NCI-H187 treated with DMSO at 0.1 percent for 48 hours (cell line): ENCODE data around the gene LPAR3.
"Not testable (repeated sequence)": the region's sequence is repeated elsewhere in the genome, so short reads cannot be mapped to it uniquely, and the experiment has no call there.

Source experiments
- DNase-seq: peaks from one replicate; lab custom pipeline; 2025; lab: John Stamatoyannopoulos, UW

Gene LPAR3, protein sequence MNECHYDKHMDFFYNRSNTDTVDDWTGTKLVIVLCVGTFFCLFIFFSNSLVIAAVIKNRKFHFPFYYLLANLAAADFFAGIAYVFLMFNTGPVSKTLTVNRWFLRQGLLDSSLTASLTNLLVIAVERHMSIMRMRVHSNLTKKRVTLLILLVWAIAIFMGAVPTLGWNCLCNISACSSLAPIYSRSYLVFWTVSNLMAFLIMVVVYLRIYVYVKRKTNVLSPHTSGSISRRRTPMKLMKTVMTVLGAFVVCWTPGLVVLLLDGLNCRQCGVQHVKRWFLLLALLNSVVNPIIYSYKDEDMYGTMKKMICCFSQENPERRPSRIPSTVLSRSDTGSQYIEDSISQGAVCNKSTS

DNA sequence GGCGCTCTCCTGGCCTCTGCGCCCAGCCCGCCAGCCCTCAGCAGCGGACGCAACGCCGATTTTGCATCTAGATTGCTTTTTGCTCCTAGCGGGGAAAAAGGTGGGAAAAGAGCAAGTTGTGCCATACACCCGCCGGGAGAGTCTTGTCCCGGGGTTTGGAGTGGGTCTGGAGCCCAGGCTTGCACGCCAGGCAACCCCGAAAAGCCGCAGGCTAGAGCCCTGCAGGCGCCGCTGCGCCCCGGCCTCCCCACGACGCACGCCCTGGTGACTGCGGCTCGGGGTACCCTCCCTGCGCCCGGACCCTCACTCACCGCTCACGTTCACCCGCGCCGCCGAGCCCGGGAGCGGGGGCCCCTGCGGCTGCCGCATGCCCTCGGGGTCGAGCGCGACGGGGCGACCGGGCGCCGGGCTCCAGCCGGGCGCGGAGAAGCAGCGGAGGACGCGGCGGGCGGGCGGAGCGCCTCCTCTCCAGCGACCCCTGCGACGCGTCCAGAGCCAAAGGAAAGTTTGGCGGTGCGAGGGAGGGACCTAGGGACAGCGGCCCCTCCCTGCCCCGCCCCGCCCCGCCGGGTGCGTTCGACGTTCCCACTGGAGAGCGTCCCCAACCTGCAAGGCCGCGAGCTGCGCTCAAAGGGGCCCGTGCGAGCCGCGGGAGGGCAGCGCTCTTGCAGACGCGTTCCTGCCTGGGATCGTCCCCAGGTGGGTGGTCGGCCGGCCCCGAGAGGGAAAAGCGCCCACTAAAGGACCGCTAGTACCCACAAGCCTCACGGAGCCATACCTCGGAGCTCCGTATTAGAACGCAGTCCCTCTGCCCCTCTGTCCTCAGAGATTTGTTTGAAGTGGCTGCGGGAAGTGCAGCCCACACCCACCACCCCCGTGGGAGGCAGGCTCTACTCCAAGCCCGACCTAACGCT, at the start of gene LPAR3:
LPAR3 (minus strand) TSS at position 502 of the 914 bp plus-strand sequence. CDS start 27,086 bp downstream, outside the sequence.
- no peak for DNase-seq

DNA sequence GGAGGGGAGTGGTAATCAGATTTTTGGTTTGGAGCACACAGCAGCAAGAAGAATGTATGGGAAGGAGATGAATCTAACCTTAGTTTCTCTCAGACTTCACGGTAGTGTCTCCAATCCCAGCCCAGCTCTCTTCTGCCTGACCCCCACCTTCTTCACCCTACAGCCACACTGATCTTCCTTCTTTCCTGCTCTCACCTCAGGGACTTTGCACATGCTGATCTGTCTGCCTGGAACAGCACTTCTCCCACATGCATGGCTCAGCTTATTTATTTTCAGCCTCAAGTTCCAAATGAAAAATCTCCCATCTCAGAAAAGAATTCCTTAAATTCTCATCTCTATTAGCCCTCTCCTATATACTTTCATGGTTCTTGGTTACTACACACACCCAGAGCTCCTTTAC, 48.8 kb upstream of the LPAR3 start:
- DNase-seq: no peak

DNA sequence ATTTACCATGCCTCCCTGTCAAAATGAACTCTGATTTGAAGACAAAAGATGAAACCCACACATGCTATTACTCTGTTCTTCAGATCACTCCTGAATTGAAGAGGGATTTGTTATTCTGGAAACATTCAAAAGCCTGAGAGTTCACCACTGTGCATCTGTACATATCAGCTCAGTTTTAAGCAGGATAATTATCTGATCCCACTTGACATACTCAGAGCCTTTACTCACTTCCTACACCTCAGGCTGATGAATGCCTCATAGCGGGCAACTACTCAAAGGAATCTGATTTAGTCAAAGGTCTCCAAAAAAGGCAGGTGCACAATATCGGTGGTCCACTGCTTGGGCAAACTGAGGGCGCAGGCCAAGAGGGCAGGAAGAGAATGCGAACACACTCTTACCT, 47.5 kb upstream of the LPAR3 start:
- no peak for DNase-seq

DNA sequence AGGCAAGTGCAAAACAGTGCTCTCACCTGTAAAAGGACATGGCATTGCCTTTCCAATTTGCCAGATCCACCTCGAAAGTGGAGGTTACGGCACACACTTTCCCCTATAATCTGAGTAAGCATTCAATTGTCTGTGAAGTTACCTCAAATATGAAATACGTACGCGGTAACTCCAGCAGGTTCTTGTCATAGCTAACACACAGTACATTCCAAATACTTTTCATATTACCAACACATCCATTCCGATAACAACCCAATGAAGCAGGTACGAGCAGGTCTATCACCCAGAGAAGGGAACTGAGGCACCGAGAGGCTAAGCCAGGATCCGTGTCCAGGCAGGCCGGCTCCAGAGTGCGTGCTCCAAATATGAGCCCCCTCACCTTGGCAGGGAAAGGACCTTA, 46.8 kb upstream of the LPAR3 start:
- DNase-seq: no peak

DNA sequence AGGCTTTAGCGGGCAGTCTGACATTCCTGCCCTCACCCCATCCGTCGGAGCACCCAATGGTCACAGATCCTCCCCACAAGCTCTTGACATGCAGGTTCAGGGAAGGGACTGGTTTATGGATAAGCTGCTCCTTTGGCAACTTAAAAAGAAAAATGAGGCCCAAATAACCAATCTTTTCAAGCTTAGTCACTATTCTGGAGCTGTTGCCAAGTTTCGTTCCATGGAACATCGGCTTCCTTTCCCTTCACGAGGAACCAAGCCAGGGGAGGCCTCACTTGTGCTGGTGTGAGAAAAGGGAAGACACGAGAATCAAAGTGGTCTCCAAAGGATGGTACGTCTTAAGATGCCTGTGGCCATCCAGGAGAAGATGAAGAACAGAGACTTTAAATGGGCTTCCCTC, 46.1 kb upstream of the LPAR3 start:
- no peak for DNase-seq

DNA sequence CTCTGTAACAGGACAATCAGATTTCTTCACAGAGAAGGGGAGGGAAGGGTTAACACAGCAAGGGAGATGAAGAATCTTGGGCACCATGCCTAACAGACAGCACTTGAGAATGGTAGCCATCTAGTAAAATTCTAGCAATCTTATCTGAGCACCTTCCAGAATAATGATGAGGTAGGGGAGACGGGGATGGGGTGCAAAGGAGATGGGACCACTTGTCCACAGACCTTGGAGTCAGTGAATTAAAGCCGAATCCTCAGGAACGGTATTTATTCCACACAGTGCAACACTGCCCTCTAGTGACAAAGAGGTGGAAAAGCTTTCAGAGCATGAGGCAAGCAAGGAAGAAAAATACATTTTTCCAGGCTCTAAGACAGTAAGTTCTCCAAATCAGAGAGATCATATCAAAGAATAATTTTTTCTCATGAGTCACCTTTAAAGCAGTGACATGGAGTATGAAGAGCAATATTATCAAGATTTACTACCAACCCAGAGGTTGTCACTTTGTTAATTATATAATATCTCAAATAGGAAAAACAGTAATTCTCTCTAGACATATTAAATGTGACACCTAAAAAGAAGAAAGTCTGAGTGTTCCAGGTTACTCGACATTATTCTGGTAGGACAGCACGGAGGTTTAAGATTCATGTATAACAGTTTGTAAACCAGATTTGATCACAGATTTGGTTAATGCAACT, 43.3 kb upstream of the LPAR3 start:
- DNase-seq: no peak

DNA sequence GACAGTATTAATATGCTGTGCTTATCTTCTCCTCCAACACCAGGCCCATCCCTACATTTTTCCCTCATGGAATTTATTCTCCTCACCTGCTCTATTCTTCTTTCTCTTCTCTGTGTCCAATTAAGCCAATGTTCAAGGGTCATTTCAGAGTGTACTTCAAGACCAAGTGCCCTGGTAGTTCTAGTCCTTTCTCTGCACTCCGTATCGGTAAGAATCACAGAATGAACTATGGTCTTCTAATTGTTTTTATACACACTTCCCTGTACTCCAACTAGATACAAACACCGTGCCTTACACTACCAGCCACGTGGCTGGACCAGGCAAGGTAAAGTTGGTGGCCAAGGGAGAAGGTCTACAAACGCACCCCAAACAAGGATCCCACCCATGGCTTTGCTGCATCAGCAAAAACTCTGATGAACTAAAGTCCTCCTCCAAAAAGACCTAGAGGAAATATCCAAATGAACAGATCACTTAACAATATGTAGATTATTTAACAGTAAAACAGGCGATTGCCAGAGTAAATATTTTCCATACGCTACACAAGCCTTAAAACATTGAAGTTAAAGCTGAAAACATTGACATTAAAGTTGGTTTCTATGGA, 40.1 kb upstream of the LPAR3 start:
- no peak for DNase-seq

DNA sequence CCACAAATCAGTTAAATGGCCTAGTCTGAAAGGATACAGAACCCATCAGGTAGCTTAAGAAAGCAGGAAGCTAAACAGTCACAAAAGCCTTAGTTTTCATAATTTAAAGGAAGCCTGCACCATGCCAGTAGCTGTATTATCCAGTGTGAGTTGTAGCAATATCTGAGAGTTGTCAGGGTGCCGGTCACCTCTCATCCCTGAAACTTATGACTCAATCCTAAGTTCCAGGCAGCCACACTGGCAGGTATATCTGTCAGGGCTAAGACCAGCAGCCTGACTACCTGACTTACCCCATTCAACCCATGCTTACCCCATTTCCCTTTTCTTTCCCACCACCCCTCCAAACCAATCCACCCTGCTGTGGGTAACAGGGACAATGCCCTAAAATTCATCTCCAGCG, 37.8 kb upstream of the LPAR3 start:
- no peak for DNase-seq

DNA sequence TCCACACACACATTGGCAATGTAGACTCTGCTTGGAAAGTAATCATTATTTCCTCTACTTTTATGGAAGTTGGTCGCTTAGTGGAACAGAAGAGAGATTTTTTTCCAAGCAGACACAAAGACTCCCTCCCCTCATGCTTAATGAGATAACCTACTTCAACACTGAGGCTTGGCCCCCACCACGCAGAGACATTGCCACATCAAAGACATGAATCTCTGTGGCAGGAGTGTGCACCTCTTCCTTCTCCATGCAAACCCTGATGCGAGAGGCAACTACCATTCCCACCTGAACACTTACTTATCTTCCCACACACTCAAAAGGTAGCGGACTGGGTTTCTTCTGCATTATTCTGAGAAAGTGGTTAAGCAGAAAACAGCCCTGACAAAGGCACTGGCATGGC, 37.3 kb upstream of the LPAR3 start:
- no peak for DNase-seq

DNA sequence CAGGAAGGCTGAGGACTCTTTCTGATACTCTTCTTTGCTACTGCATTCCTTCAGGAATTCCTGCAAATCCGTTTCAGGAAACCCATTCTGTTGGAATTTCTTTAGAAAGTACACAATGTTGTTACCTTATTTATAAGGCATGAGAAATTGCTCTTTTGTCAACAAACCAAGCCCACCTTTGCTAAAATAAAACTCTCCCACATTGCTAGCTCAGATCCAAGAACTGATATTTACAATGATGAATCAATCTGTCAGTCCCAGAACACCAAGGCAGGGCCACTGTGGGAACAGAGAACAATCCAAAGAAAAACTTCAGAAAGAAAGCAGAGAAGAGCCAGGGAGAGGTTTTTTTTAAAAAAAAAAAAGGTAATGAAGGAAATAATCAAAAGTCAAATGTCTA, 36.6 kb upstream of the LPAR3 start:
- no peak for DNase-seq

DNA sequence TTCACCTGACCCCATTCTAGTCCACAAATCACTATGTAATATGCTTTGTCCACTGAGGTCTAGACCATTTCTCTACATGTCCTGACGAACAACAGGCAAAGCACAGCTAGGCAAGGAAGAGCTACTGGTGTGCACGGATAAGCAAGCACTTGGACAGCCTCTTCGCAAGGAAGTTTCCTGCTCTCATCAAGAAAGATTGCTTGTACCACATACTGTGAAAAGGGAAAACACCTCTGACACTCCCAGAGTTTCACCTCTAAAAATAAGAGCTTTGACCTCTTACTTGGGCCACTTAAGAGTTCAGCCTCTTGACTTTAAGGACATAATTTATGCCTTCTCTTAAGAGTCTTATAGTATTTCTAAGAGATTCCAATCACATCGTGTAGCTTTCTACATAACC, 36.0 kb upstream of the LPAR3 start:
- DNase-seq: no peak

DNA sequence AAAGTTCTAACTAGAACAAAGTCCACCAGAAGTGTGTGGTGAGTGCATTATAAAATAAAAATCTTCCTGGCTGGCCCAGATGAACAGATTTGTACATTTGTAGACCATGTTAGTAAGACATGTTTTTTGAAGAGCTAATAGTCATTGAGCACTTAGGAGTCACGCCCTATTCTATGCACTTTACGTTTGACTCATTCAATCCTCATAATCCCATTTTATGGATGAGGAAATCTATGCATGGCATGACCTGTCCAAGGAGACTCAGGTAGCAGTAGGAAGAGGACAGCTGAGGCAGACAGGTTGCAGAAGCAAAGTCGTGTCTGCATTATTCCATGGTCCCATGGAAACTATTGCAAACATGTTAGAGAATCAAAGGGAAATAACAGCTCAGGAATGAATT, 30.3 kb upstream of the LPAR3 start:
- DNase-seq: no peak

DNA sequence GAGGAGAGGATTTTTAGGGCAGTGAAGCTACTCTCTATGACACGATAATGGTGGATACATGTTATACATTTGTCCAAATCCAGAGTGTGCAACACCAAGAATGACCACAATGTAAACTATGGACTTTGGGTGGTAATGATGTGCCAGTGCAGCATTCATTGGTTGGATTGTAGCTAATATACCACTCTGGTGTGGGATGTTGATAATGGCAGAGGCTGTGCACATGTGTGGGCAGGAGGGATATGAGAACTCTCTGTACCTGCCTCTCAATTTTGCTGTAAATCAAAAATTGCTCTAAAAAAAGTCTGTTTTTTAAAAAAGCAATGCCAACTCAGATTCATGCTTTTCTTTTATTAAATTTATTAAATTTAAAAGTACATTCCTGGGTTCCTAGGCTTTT, 27.2 kb upstream of the LPAR3 start:
- no peak for DNase-seq

DNA sequence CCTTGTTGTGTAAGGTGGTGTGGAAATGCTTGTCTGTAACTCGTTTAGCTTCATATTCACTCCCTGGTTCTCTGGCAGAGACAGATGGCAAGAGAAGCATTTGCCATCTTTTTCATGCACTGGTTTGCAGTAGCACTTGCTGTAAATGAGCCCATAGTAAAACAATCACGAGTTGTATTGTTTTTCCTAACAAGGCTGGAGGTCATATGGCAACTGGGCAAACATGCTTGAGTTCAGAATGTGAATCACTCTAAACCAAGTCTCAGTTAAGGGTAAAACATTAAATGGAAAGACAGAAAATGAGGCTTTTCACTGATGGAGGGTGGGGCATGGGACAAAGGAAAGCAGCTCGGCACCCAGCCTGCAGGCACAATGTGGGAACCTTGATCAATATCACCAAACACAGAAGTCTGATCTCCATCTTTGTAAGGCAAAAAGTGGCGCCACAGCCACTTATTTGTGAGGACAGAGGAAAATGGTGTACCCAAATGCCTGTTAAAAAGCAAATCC, 26.5 kb upstream of the LPAR3 start:
- no peak for DNase-seq

DNA sequence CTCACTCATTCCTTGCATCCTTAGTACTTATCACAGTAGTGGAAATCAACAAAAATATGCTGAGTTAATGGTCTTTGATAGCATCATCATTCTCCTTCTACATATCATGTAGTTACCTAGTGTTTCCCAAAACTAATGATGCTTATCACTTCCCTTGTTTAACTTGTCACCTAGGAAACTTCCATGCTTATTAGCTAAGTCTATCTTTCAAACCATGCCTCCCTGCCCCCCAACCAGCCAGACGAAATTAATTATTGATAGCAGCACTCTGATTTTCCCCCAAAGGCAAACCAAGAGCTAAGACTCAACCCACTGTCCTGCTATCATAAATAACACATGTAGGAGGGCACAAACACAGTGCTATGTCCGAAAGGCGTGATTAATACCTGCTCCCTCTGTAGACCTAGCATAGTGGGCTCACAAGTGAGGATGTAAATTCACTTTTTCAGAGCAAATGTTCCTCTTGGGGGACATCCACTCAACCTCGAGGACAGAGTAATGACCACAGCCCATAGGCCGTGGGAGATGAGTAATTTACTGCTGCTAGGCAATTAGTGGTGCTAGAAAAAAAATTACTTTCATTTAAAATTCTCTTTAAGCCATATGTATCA, 25.8 kb upstream of the LPAR3 start:
- no peak for DNase-seq

DNA sequence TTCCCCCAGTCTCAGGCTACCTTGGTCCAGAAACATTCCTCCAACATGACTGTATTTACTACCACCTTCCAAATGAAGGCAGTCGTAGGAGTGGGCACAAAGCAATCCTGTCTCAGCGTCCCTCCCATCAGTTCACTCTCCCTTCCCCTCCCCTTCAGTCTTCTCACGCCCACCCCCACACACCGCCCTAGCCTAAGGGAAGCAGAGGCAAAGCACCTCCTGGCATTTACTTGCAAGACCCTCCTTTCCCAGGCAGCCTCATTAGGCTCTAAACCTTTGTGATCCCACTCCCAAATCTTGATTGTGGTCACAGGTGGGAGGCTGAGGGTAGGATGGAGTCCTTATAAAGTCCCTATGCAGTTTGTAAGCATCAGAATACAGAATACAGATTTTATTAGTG, 23.9 kb upstream of the LPAR3 start:
- DNase-seq: no peak

DNA sequence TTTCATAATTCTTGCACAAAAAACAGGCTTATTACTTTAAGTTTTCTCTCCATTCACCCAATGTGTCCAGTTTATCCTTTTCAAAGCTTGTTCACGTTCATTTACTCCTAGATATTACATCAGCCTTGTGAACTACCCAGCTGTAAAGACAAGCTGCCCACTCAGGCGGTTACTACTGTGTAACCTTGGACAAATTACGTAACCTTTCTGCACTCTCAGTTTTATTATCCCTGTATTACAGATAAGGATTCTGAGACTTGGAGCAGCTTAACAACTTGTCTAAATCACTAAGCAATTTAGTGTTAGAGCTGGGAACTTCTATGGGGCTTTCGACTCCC, 20.5 kb upstream of the LPAR3 start:
- DNase-seq: no peak

DNA sequence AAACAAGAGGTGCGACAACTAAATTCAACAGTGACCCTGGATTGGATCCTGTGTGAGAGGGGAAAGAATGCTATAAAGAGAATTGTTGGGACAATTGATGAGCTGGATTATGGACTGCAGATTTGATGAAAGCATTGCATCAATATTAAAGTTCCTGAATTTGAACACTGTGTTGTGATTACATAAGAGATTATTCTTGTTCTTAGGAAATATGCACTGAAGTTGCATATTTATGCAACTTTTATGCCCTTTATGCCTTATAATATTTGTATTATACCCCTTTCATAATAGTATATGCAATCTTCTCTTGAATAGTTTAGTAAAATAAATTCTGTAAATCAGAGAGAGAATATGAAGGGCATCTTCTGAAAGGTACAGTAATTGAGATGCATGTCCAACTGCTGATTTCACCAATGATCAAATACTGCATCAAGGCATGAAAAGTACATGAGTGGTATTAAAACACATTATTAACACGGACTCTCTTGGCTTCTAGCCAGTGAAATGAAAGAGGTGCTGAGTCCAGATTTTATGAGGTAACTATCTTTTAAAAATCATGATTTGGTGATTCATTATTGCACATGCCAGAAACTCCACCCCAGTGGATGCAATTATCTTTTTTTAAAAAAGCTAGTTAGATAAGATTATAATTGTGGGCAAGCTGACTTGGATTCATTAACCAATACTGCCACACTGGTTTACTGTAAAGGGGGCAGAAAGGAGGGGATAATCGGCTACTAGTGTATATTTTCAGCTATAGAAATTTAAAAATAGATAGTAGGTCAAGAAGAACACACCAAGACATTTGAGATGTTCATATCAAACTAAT, 19.9 kb upstream of the LPAR3 start:
- no peak for DNase-seq

DNA sequence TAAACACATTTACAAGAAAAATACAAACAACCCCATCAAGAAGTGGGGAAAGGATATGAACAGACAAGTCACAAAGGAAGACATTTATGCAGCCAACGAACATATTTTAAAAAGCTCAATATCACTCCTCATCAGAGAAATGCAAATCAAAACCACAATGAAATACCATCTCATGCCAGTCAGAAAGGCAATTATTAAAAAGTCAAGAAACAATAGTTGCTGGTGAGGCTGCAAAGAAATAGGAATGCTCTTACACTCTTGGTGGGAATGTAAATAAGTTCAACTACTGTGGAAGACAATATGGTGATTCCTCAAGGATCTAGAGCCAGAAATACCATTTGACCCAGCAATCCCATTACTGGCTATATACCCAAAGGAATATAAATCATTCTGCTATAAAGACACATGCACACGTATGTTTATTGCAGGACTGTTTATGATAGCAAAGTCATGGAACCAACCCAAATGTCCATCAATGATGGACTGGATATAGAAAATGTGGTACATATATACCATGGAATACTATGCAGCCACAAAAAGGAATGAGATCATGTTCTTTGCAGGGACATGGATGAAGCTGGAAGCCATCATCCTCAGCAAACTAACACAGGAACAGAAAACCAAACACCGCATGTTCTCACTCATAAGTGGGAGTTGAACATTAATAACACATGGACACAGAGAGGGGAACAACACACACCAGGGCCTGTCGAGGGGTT, 15.9 kb upstream of the LPAR3 start:
- DNase-seq: not testable (repeated sequence)
